WTC11 (cell line): ENCODE data around the gene ERCC5. TPM values are rescaled to one million over a fixed set of nuclear protein-coding genes. Genes with fewer than 3 reads are reported as not detected.

Experiments
- ATAC-seq: fragments of 200-7000 bp; cut with Tn5 transposase; 2 replicates; pipeline ENCODE4 v1.10.0; 2021; ENCODE audit warnings: mild to moderate bottlenecking, moderate library complexity
- CTCF ChIA-PET: fragments of 300-600 bp; sonication (Branson Sonifier 250); formaldehyde crosslinking; loops from one replicate; lab custom pipeline; 2021; ENCODE audit warnings: antibody characterized with exemption; lab: Charles Lee
- POLR2A ChIA-PET: fragments of 350-600 bp; sonication (Branson Sonifier 250); formaldehyde crosslinking; loops from one replicate; lab custom pipeline; 2021; ENCODE audit warnings: antibody characterized with exemption; lab: Charles Lee
- DNase-seq: peaks from one replicate; pipeline ENCODE4 v3.0.0; 2021; ENCODE audit warnings: low spot score
- H3K27ac Mint-ChIP-seq: 2 replicates; pipeline ENCODE4 v1.8.0; 2021; ENCODE audit warnings: mixed read lengths
- H3K27me3 Mint-ChIP-seq: 2 replicates; pipeline ENCODE4 v1.8.0; 2021; ENCODE audit warnings: low read depth, mild to moderate bottlenecking, moderate library complexity, mixed read lengths
- H3K36me3 Mint-ChIP-seq: 2 replicates; pipeline ENCODE4 v1.8.0; 2021; ENCODE audit warnings: mixed read lengths
- H3K4me1 Mint-ChIP-seq: 2 replicates; pipeline ENCODE4 v1.8.0; 2022; ENCODE audit warnings: mixed read lengths
- H3K4me3 Mint-ChIP-seq: 2 replicates; pipeline ENCODE4 v1.8.0; 2021; ENCODE audit warnings: mild to moderate bottlenecking, moderate library complexity, mixed read lengths
- H3K9me3 Mint-ChIP-seq: 2 replicates; pipeline ENCODE4 v1.8.0; 2021; ENCODE audit warnings: mixed read lengths
- AFF4 ChIP-seq: sonication (generic); formaldehyde crosslinking; IDR thresholded peaks from 2 replicates; pipeline ENCODE4 v1.8.1; 2023; ENCODE audit warnings: mild to moderate bottlenecking, missing genetic modification reagents, borderline replicate concordance
- AR ChIP-seq: fragments of 250-450 bp; sonication (Bioruptor Pico); IDR thresholded peaks from 2 replicates; pipeline ENCODE4 v1.9.0; 2021; ENCODE audit warnings: mild to moderate bottlenecking
- CREB1 ChIP-seq: sonication (generic); formaldehyde crosslinking; IDR thresholded peaks from 2 replicates; pipeline ENCODE4 v1.8.0; 2023; ENCODE audit warnings: mild to moderate bottlenecking, missing genetic modification reagents
- E2F4 ChIP-seq: sonication (generic); formaldehyde crosslinking; IDR thresholded peaks from 2 replicates; pipeline ENCODE4 v1.8.1; 2022; ENCODE audit warnings: low read depth, mild to moderate bottlenecking, moderate library complexity, missing genetic modification reagents, borderline replicate concordance
- ETV6 ChIP-seq: sonication (generic); formaldehyde crosslinking; IDR thresholded peaks from 2 replicates; pipeline ENCODE4 v1.8.1; 2022; ENCODE audit warnings: mild to moderate bottlenecking, missing genetic modification reagents
- NR3C1 ChIP-seq: sonication (generic); formaldehyde crosslinking; conservative IDR thresholded peaks from 2 replicates; pipeline ENCODE4 v1.8.1; 2023; ENCODE audit warnings: low read depth, mild to moderate bottlenecking, missing genetic modification reagents
- RELA ChIP-seq: sonication (generic); formaldehyde crosslinking; IDR thresholded peaks from 2 replicates; pipeline ENCODE4 v1.8.1; 2022; ENCODE audit warnings: missing genetic modification reagents, mild to moderate bottlenecking, borderline replicate concordance
- ZBTB43 ChIP-seq: sonication (generic); formaldehyde crosslinking; IDR thresholded peaks from 2 replicates; pipeline ENCODE4 v1.8.1; 2023; ENCODE audit warnings: mild to moderate bottlenecking, missing genetic modification reagents
- ZNF281 ChIP-seq: sonication (generic); formaldehyde crosslinking; IDR thresholded peaks from 2 replicates; pipeline ENCODE4 v1.8.0; 2023; ENCODE audit warnings: mild to moderate bottlenecking, missing genetic modification reagents
- ZNF512 ChIP-seq: sonication (generic); formaldehyde crosslinking; IDR thresholded peaks from 2 replicates; pipeline ENCODE4 v1.8.1; 2022; ENCODE audit warnings: missing genetic modification reagents, borderline replicate concordance
- ZNF532 ChIP-seq: fragments of 250-450 bp; sonication (Bioruptor Pico); IDR thresholded peaks from 2 replicates; pipeline ENCODE4 v1.9.0; 2021; ENCODE audit warnings: mild to moderate bottlenecking, borderline replicate concordance
- total RNA-seq: library from RNA; stranded (reverse); gene quantifications from 3 replicates; pipeline ENCODE4 v1.2.3, GENCODE V29; 2021

ERCC5 gene
- total RNA-seq, 1 experiment from 2014 or later, result 26.5 TPM

- no peak for TF ChIP-seq E2F4
- no peak for TF ChIP-seq ETV6
- TF ChIP-seq NR3C1 (CRISPR knock-in tag), result no peak
- no peak for TF ChIP-seq AFF4
Observed at GRCh38 chr13:102856557-102856956, 10.7 kb downstream of the ERCC5 start (continued).

GRCh38 chr13:102862624-102863210 lies 16.9 kb downstream of the ERCC5 start:
- no peak overlapping the region for H3K27ac Mint-ChIP-seq
- H3K36me3 Mint-ChIP-seq, result peaks cover 62% of the 10 kb centered on the region
- ATAC-seq (no peak), DNase-seq (no peak)
- H3K9me3 Mint-ChIP-seq, result 0 out of 2 replicates have a peak, but pooled peaks cover 3% of the 10 kb centered on the region
- no peak overlapping the region for H3K4me3 Mint-ChIP-seq
- no peaks in the 10 kb centered on the region for H3K4me1 Mint-ChIP-seq
- CTCF ChIA-PET, result interaction anchor here (1.4 kb wide), 1 partner anchor 8 kb away, joined by 5 read pairs; no protein-coding TSS in a partner anchor
- POLR2A ChIA-PET, result no interaction called here
- H3K27me3 Mint-ChIP-seq, result no peaks in the 10 kb centered on the region; the same call in 1 of the 2 replicates
- TF ChIP-seq ZBTB43 (CRISPR knock-in tag) (no peak), CREB1 (no peak), AFF4 (no peak), RELA (CRISPR knock-in tag) (no peak), NR3C1 (CRISPR knock-in tag) (no peak), ZNF512 (CRISPR knock-in tag) (no peak), ZNF532 (no peak), ZNF281 (CRISPR knock-in tag) (no peak), AR (CRISPR knock-in tag) (no peak)
